ENCODE data around the gene HAUS3. TPM values are rescaled to one million over a fixed set of nuclear protein-coding genes. Genes with fewer than 3 reads are reported as not detected.

The HAUS3 gene, protein sequence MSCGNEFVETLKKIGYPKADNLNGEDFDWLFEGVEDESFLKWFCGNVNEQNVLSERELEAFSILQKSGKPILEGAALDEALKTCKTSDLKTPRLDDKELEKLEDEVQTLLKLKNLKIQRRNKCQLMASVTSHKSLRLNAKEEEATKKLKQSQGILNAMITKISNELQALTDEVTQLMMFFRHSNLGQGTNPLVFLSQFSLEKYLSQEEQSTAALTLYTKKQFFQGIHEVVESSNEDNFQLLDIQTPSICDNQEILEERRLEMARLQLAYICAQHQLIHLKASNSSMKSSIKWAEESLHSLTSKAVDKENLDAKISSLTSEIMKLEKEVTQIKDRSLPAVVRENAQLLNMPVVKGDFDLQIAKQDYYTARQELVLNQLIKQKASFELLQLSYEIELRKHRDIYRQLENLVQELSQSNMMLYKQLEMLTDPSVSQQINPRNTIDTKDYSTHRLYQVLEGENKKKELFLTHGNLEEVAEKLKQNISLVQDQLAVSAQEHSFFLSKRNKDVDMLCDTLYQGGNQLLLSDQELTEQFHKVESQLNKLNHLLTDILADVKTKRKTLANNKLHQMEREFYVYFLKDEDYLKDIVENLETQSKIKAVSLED
- polyA plus RNA-seq (ENCODE audit: insufficient read length in 10 of 10): 10 to 100 TPM in 9 of 10 donors, 1 to 10 TPM in 1; 10.0 to 16.6 (median 14.0) TPM
- long read RNA-seq, donor 1: 0 reads
- long read RNA-seq, donor 2, partial matches to known transcripts: 0 of 1 reads
- long read RNA-seq, donor 2, other reads (novel, unspliced or antisense): 0 of 1 reads
- long read RNA-seq, donor 3: 0 reads
- long read RNA-seq, donor 4, partial matches to known transcripts: 0 of 2 reads
- long read RNA-seq, donor 4, other reads (novel, unspliced or antisense): 0 of 2 reads
- long read RNA-seq, donor 5, partial matches to known transcripts: 0 of 1 reads
- long read RNA-seq, donor 5, other reads (novel, unspliced or antisense): 0 of 1 reads
- long read RNA-seq, donor 6: 0 reads
- long read RNA-seq, donor 7: 0 reads
- long read RNA-seq, donor 8: 0 reads
- long read RNA-seq, donor 9: 0 reads

DNA sequence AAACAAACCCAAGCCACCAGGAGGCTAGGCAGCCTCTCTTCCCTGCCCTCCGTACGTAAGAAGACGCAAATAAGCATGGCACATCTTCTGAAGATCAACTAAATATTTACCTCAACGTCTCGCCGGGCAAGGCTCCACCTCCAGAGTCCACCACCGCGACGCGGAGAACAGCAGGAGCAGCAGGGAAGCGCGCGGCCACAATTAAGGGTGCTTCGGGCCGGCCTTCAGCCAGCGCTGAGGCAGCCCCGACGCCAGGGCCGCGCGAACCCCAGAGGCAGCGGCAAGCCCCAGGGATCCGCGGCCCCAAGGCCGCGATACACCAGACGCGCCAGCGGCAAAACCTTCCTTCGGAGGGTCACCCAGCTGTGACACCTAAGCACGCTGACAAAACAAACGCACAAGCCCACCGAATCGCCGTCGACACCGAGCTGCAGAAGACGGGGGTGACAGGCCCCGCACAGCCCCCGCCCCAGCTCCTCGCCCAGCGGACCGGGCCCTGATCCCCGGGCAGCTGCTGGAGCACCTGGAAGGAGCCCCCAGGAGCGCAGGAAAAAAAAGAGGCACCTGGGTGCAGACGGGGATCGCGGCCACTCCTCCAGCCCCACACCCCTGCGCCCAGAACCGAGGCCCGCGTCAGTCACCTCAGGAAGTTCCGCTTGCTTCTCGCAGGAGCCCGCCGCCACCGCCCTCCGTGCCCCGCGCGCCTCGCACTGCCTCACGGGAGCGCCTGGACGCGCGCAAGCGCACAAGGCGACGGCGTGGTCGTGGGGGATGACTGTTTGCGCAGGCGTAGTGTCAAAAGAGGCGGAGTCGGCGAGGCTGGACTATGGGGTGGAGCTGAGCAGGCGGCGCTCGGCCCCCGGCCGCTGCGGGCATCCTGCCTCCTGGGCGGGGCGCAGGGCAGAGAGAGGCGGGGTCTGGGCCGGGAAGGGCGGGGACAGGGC, at the start of gene HAUS3, which contains the start of gene POLN:
Gene HAUS3 (minus strand): TSS at position 712 of the 944 bp plus-strand sequence. CDS start 1,175 bp downstream, outside the sequence.
Gene POLN (minus strand): TSS at position 712 of the 944 bp plus-strand sequence. CDS start 12,890 bp downstream, outside the sequence.
- DNase-seq: peak; percentile 97 to 99 (median 99)

DNA sequence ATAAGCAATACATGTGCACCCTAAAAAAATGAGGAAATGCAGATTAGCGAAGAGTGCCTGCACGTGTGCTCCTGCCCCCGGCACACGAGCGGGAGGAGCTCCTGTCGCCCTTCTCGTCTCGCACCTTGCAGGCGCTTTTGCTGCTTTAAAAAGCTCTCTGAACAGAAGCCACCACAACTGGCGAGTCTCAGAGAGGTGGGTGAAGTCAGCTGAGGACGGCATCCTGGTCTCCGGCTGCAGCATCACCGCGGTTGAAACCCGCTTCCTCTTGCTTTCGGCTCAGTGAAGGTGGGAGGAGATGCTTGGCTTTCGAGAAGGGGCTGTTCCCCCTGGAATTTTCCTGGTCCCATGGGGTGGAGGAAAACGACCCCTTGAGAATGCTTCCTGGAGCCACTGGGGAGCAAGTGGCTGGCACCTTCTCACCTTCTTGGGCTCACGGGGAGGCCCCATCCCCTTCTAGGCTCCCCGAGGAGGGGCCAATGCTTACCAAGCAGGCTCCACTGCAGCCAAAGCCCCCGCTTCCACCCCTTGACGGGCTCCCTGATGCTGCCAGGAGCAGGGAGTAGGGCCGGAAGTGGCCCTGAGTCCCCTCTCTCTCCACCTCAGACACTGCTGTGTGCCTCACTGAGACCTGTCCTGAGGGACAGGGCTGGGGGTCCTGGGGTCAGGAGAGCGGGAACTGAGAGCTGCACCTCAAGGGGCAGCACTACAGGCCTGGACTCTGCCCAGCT, 49.2 kb upstream of the HAUS3 start:
- no peak for DNase-seq

DNA sequence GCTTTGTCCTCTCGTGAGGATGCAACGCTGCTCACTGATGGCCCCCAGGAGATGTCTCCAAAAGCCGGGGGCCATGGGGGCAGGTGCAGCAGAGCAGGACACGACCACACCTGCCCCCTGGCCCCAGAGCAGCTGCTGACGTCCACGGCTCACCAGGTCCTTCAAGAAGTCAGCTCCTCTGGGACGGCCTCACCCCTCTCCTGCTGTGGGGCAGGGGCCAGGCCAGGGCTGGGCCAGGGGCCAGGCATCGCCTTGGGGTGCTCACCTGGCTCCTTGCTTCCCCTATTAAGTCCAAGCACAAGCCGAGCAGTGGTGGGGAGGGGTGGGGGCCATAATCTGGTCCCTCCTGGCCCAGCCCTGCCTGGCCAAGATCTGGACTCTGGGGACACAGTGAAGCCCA, 48.6 kb upstream of the HAUS3 start:
- DNase-seq: no peak

DNA sequence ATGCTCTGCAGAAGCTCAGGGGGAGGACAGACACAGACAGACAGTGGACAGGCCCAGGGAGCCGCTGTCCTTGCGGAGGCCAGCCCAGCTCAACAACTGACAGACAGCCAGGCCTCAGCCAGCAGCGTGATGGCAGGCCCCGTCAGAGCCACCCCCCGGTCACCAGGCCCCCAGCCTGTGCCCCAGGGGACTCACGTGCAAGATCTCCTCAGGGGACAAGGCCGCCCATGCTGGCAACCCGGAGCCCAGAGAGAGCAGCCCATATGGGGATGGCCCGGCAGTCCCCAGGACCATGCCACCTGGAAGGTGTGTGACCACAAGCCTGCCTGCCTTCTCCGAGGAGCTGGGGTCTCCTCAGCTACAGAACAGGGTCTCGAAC, 48.0 kb upstream of the HAUS3 start:
- DNase-seq: no peak

DNA sequence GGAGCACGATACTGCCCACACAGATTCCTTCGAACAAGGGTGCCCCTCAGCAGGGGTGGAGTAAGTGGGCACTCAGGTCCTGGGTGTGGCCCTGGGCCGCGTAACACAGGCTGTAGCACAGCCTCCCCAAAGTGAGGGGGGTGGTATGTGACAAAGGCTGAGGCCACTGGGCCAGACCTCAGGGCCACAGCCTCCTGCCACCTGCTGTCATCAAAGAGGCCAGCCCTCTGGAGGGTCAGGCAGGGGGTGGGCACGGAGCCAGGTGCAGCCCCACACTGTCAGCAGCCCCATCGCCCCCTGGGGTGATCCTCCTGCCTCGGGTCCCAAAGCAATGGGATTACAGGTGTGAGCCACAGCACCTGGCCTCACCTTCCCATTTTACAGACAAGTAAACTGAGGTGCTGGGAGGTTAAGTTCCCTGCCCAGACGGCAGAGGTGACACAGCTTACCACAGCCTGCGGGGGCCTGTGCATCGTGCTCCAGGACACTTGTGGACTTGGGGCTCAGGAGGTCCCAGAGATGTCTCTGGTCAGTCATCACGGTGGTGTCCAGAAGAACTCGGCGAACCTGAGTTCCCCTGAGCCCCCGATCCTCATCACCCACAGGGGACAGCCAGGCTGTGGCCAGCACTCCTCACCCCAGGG, 47.5 kb upstream of the HAUS3 start:
- DNase-seq: no peak

DNA sequence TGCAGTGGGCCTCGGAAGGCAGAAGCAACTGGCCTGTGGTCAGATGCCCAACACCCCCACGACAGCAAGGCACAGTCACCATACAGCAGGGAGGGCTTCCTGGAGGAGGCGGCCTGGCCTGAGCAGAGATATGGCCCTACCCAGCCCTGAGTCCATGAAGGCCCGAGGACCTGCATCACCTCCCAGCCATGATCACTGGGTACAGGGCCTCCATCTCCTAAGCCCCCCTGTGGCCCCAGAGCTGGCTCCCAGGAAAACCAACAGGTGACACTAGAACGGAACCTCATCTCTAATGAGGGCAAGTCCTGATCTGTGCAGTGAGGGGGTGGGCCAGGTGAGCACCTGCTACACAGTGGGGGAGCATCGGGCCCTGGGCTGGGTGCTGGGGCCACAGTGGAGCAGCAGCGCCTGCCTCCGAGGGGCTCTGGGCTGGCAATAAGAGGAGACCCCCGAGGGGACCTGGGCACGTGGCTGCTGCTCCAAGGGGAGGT, 46.2 kb upstream of the HAUS3 start:
- DNase-seq: no peak

DNA sequence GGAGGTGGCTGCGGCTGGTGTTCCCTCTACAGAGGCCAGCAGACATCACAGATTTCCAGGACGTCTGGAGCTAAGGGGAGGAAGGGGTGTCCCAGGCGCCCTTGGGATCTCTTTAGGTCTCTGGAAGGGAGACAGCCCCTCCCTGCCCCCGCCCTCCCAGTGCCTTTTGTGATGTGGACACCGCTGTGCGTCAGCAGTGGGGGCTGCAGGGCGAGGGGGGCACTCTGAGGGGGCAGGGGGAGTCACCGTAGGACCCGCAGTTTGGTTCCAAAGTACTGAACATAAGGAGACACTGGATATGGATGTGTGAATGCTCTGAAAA, 45.6 kb upstream of the HAUS3 start:
- DNase-seq: no peak

DNA sequence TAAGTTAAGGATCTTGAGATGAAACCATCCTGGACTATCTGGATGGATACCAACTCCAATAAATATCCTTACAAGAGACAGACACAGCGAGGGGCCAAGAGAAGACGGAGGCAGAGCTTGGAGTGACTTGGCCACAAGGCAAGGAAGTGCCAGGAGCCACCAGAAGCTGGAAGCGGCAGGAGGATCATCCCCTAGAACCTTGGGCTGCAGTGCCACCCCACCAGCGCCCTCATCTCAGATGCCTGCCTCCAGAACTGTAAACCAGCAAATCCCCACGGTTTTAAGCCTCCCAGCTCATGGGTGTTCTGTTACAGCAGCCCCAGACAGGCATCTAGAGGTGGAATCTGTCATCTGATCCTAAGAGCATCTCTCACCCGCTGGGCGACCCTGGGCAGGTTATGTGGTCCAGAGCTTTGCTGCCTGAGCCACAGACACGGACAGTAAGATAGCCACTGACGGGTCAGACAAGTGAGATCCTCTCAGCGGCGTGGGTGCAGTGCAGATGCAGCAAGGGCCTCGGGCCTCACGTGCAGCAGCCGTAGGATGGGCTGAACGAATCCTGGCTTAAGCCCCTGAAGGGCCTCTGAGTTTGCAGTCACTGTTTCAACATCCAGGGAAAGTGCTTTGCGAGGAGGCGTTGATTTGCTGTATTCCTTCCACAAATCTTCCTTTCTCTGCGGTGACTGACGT, 45.1 kb upstream of the HAUS3 start:
- peak in 1 of 3 donors; percentile 44 for DNase-seq

DNA sequence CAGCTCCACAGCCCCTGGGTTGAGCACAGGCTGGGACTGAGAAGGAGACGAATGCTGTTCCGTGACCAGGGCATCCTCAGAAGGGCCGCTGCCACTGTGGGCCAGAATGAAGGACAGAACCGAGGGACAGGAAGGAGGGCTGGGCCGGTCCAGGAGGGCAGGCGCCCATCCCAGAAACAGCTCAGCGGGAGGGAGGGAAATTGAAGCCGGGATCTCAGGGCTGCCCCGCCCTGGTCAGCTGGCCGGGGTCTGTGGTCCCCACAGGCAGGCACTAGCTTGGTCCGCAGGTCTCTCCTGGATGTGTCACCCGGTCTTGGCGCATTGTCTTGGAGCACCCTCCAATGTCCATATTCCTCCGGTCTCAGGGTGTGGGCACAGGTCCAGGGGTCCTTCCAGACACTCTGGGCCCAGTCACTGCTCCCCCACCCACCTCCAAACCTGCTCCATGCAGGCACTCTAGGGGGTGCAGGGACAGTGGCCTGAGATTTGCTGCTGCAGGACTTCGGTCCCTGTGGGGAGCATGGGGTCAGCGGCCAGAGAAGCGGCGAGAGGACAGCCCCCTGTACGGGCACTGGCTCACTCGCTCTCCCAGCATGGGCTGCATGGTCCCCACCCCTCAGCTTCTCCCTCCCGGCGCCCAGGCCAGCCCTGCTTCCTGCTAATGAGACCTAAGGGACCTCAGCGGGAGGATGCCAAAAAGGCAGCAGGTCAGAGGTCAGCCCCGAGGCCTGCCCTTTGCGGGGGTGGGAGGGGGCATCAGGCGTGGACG, 43.9 kb upstream of the HAUS3 start:
- no peak for DNase-seq

DNA sequence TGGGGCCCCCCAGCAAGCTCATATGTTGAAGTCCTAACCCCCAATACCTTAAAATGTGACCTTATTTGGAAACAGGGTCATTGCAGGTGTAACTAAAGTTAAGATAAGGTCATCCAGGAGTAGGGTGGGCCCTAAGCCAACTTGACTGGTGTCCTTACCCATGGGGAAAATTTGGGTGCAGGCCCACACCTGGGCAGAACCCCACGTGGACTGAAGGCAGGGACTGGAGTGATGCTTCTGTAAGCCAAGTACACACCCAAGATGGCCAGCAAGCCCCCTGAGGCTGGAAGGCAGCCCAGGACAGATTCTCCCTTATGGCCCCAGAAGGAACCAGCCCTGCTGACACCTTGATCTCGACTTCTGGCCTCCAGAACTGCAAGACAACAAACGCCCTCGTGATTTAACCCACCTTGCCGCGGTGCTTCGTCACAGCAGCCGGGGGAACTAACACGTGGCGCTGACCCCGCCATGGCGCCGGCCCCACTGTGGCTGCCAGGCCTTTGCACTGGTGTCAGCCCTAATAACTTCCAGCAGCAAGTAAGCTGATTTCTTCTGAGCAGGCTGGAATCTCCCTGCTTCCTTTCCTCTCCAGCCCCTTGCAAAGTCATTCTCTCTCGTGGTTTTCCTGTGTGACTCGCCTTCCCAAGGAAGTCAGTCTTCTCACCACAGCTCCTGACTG, 43.2 kb upstream of the HAUS3 start:
- DNase-seq: peak in 1 of 3 donors; percentile 17

DNA sequence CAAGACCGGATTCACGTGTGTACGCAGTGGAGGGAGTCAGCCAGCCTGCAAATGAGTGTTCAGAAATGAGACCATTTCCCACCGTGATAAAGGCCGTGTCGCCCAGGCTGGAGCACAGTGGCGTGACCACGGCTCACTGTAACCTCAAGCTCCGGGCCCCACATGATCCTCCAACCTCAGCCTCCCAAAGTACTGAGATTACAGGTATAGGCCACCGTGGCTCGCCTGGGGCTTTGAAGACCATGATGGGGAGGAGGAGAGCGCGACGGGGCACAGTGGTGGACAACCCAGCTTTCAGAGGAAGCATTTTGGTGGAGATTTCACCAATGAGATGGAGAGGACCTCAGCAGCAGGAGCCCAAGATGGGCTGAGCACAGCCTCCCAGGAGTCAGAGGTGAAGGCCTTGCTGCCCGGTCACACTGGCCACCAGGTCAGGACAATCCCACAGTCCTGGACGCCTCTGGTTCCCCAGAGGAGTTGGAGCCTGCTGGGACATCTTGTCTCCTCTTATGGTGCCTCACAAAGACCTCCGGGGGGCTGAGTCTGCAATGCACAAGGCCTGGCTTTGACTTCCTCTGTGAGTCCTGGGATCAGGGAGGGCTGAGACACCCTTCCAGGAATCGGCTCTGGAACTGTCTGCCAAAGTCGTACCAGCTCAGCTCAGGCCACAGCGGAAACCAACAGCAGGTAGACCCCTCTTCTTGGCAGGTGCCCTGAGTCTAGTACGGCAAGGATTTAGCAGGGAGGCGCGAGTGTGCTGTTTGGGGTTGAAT, 42.4 kb upstream of the HAUS3 start:
- DNase-seq: no peak

DNA sequence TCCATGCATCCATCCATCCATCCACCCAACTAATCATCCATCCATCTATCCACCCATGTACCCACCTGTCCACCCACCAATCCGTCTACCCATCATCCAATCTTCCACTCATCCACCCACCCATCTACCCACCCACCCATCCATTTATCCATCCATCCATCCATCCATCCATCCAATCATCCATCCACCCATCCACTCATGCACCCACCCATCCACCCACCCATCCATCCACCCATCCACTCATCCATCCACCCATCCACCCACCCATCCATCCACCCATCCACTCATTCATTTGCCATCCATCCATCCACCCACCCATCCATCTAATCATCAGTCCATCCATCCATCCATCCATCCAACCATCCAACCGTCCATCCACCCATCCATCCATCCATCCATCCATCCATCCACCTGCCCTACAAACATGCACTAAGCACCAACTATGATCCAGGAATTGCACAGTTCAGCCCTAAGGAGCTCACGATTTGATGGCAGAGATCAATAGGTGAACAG, 41.3 kb upstream of the HAUS3 start:
- no peak for DNase-seq

DNA sequence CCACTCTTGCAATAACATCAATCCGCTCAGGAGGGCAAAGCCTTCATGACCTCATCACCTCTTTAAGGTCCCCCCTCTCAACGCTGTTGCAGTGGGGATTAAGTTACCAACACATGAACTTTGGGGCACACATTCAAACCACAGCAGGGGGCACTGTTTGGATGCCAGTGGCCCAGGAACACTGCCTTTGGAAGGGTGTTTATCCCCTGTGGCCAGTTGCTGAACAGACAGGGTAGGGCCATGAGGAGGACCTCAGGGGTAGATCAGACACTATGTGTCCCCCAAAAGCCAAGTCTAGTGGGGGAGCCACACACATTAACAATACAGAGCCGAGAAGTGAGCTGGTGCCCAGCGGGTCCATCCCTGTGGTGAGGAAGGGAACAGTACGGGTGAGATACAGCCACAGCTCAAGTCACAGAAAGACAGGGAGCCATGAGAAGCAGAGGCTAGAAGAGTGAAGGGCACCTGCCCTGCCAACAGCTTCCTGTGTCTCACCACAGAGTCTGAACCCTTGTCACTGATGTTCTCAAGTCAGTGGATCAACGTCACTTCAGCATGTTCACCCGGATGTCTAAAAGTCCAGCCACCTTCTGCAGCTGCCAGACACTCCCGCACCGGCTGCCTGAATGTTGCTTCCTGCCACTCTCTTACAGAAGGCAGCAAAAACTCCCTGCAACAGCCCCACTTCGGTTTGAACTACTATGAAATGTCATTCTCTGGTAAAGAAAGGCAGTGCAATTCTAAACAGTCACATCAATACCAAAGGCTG, 39.8 kb upstream of the HAUS3 start:
- no peak for DNase-seq

DNA sequence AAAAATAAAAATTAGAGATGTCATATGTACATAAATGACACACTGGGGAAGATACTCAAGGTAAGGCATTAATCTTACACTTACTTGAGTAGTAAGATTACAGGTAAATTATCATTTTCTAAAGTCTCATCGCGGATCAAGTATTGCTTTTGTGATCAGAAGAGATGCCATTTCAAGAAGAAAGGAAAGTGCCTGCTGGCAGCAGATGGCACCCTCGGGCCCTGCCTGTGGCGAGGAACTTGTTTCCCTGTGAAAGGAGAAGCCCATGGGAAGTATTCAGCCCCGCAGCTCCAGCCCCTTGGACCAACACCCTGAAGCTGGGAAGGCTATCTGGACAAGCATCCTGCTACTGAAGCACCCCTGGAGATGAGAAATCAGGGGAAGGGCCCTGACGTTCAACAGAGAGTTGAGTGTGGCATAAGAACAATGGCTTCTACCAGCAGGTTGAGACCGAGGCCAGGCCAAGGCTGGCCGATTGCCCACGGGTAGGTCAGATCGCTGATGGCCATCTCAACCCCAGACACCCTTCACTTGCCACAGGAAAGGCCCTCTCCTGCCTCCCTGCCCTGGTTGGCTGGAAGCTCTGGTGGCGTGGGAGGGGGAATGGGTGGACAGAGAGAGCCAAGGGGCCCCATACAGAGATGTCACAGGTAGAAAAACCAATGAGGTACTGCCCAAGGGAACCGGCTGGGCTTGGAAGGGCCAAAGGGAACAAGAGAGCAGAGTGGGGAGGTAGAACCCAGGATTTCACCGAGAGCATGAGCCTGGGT, 38.8 kb upstream of the HAUS3 start:
- no peak for DNase-seq

DNA sequence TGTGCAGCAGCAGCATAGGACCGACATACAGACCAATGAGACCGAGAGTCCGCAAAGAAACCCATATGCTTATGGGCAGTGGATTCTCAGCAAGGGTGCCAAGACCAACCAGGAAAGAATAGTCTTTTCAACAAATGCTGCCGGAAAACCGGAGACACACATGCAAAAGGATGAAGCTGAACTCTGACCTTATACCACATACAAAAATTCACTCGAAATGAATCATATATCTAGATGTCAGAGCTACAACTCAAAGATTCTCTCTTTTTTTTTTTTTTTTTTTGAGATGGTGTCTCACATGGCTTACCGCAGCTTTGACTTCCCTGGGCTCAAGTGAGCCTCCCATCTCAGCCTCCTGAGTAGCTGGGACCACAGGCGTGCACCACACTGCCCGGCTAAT, 36.0 kb upstream of the HAUS3 start:
- DNase-seq: no peak
